Neuronal stem cell (in vitro differentiated cells): ENCODE results near the gene ATP2A3.

Experiments
- DNase-seq: peaks from one replicate; pipeline ENCODE4 v3.0.0-alpha.2; 2013; ENCODE audit warnings: low spot score
- H2AFZ ChIP-seq: one replicate; pipeline ENCODE4 v1.6.1; 2013; ENCODE audit warnings: mild to moderate bottlenecking, low read length, inconsistent platforms
- H2AK5ac ChIP-seq: 2 replicates; pipeline ENCODE4 v1.6.1; 2013; ENCODE audit warnings: low read depth, mild to moderate bottlenecking, inconsistent platforms, low read length, moderate library complexity, mixed read lengths
- H2BK120ac ChIP-seq: 2 replicates; pipeline ENCODE4 v1.6.1; 2013; ENCODE audit warnings: low read depth, mild to moderate bottlenecking, inconsistent platforms, low read length, moderate library complexity, mixed read lengths
- H2BK12ac ChIP-seq: one replicate; pipeline ENCODE4 v1.6.1; 2013; ENCODE audit warnings: low read length, inconsistent platforms
- H2BK15ac ChIP-seq: 2 replicates; pipeline ENCODE4 v1.6.1; 2013; ENCODE audit warnings: mild to moderate bottlenecking, low read length, inconsistent platforms, mixed read lengths
- H2BK5ac ChIP-seq: one replicate; pipeline ENCODE4 v1.6.1; 2013; ENCODE audit warnings: inconsistent platforms, mild to moderate bottlenecking, low read length, moderate library complexity
- H3K14ac ChIP-seq: one replicate; pipeline ENCODE4 v1.6.1; 2013; ENCODE audit warnings: low read length, inconsistent platforms
- H3K18ac ChIP-seq: 2 replicates; pipeline ENCODE4 v1.6.1; 2013; ENCODE audit warnings: low read length, inconsistent platforms
- H3K23ac ChIP-seq: 2 replicates; pipeline ENCODE4 v1.6.1; 2013; ENCODE audit warnings: low read depth, mild to moderate bottlenecking, mixed read lengths, low read length, inconsistent platforms; ENCODE audit not compliant: poor library complexity
- H3K27ac ChIP-seq: replicated peaks from 3 replicates; pipeline ENCODE4 v1.5.1; 2013; ENCODE audit warnings: low read length, inconsistent platforms
- H3K27me3 ChIP-seq, 3 experiments: 2 replicates each; pipeline ENCODE4 v1.6.1; 2013; ENCODE audit warnings: low read length in 3 of 3, mild to moderate bottlenecking in 2 of 3, inconsistent platforms in 1 of 3, low read depth in 1 of 3, mixed read lengths in 1 of 3, moderate library complexity in 1 of 3; ENCODE audit not compliant: control insufficient read depth in 3 of 3, insufficient read depth in 3 of 3
- H3K36me3 ChIP-seq, 2 donors: replicated peaks in 1 of 2; 2 replicates each; pipeline ENCODE4 v1.6.1; 2013; ENCODE audit warnings: low read length in 2 of 2; ENCODE audit not compliant: control insufficient read depth in 2 of 2, insufficient read depth in 2 of 2
- H3K4ac ChIP-seq: 2 replicates; pipeline ENCODE4 v1.6.1; 2013; ENCODE audit warnings: inconsistent platforms, mild to moderate bottlenecking, low read length, moderate library complexity
- H3K4me1 ChIP-seq, 2 donors: 1 replicate in 1 of 2; 2 replicates in 1 of 2; pipeline ENCODE4 v1.6.1; 2013; ENCODE audit warnings: low read length in 2 of 2, low read depth in 1 of 2; ENCODE audit not compliant: control insufficient read depth in 2 of 2, insufficient read depth in 1 of 2
- H3K4me2 ChIP-seq: one replicate; pipeline ENCODE4 v1.6.1; 2013; ENCODE audit warnings: mild to moderate bottlenecking, low read length, inconsistent platforms; ENCODE audit not compliant: insufficient read depth, poor library complexity, severe bottlenecking
- H3K4me3 ChIP-seq, 2 donors: 2 replicates each; pipeline ENCODE4 v1.5.1; 2013; ENCODE audit warnings: low read length in 2 of 2, mild to moderate bottlenecking in 2 of 2, inconsistent platforms in 1 of 2, moderate library complexity in 1 of 2
- H3K79me1 ChIP-seq: one replicate; pipeline ENCODE4 v1.6.1; 2013; ENCODE audit warnings: low read depth, mild to moderate bottlenecking, inconsistent platforms, low read length, moderate library complexity
- H3K9ac ChIP-seq: one replicate; pipeline ENCODE4 v1.6.1; 2013; ENCODE audit warnings: mild to moderate bottlenecking, low read depth, low read length, inconsistent platforms; ENCODE audit not compliant: poor library complexity
- H3K9me3 ChIP-seq, 2 donors: replicated peaks in 1 of 2; 2 replicates each; pipeline versions ENCODE3 to v1.6.1; 2013; ENCODE audit warnings: low read length in 2 of 2, mild to moderate bottlenecking in 2 of 2, inconsistent platforms in 1 of 2, low read depth in 1 of 2, mixed read lengths in 1 of 2, moderate library complexity in 1 of 2; ENCODE audit not compliant: control insufficient read depth in 2 of 2, insufficient read depth in 1 of 2
- H4K8ac ChIP-seq: one replicate; pipeline ENCODE4 v1.6.1; 2013; ENCODE audit warnings: low read depth, mild to moderate bottlenecking, inconsistent platforms, low read length, moderate library complexity
- H4K91ac ChIP-seq: one replicate; pipeline ENCODE4 v1.6.1; 2013; ENCODE audit warnings: low read length, low read depth, mild to moderate bottlenecking, inconsistent platforms; ENCODE audit not compliant: poor library complexity
- WGBS, 2 donors: extraction: QIAGEN DNeasy Blood & Tissue Kit; methylation state at CpG; one replicate each; pipeline ENCODE4 v1.1.7; 2013; ENCODE audit warnings: missing lambda C conversion rate in 2 of 2, mixed read lengths in 1 of 2; ENCODE audit not compliant: insufficient read length in 2 of 2, insufficient replicate concordance in 1 of 2; ENCODE audit errors: extremely low coverage in 2 of 2; 5-methylcytosine and 5-hydroxymethylcytosine counted together

The ATP2A3 gene

GRCh38 chr17:3956983-3957382 lies 7.3 kb downstream of the ATP2A3 start:
- no peak overlapping the region for H3K18ac ChIP-seq
- H3K23ac ChIP-seq = no peak overlapping the region
- no peak overlapping the region for H3K4ac ChIP-seq
- no peak overlapping the region for H2BK15ac ChIP-seq
- H3K79me1 ChIP-seq = no peaks in the 10 kb centered on the region
- no peaks in the 10 kb centered on the region for H3K9me3 ChIP-seq
- H3K4me1 ChIP-seq = peaks cover 0 to 4% of the 10 kb centered on the region in 2 donors
- H3K9ac ChIP-seq = peak overlapping the region; percentile 64
- no peak overlapping the region for H3K27ac ChIP-seq
- no peak overlapping the region for H2BK5ac ChIP-seq
- no peaks in the 10 kb centered on the region for H3K36me3 ChIP-seq
- H4K8ac ChIP-seq = no peak overlapping the region
- no peak overlapping the region for H3K4me2 ChIP-seq
- no peak overlapping the region for H2AK5ac ChIP-seq
- WGBS, 2 donors = no CpG with 5 or more reads among the region's 12 CpGs
- H3K27me3 ChIP-seq = peaks cover 0 to 58% (median 9%) of the 10 kb centered on the region in 3 experiments
- H2AFZ ChIP-seq = no peak overlapping the region
- no peak overlapping the region for H2BK12ac ChIP-seq
- H3K14ac ChIP-seq = no peak overlapping the region
- H3K4me3 ChIP-seq = no peak overlapping the region
- no peak overlapping the region for H2BK120ac ChIP-seq
- no peak overlapping the region for H4K91ac ChIP-seq
- no peak for DNase-seq

- no peaks in the 10 kb centered on the region for H3K79me1 ChIP-seq
- no peak overlapping the region for H2BK15ac ChIP-seq
- H2BK120ac ChIP-seq = no peak overlapping the region
- H4K91ac ChIP-seq = no peak overlapping the region
- H3K18ac ChIP-seq = no peak overlapping the region
- no CpG with 5 or more reads among the region's 15 CpGs for WGBS, 2 donors
- H3K4me1 ChIP-seq = peaks cover 0 to 4% of the 10 kb centered on the region in 2 donors
- no peak overlapping the region for H3K4me2 ChIP-seq
- no peak for DNase-seq
- H3K23ac ChIP-seq = no peak overlapping the region
- H3K36me3 ChIP-seq = no peaks in the 10 kb centered on the region
- no peak overlapping the region for H2AFZ ChIP-seq
- H2AK5ac ChIP-seq = no peak overlapping the region
- no peak overlapping the region for H3K4me3 ChIP-seq
- H3K9me3 ChIP-seq = no peaks in the 10 kb centered on the region
- no peak overlapping the region for H3K14ac ChIP-seq
- no peak overlapping the region for H2BK5ac ChIP-seq
- H3K4ac ChIP-seq = no peak overlapping the region
- H4K8ac ChIP-seq = no peak overlapping the region
- no peak overlapping the region for H2BK12ac ChIP-seq
- no peak overlapping the region for H3K9ac ChIP-seq
- H3K27ac ChIP-seq = no peak overlapping the region
- peaks cover 0 to 53% (median 3%) of the 10 kb centered on the region in 3 experiments for H3K27me3 ChIP-seq
These were observed 7.8 kb downstream of the ATP2A3 start for GRCh38 chr17:3956327-3956957.

DNA sequence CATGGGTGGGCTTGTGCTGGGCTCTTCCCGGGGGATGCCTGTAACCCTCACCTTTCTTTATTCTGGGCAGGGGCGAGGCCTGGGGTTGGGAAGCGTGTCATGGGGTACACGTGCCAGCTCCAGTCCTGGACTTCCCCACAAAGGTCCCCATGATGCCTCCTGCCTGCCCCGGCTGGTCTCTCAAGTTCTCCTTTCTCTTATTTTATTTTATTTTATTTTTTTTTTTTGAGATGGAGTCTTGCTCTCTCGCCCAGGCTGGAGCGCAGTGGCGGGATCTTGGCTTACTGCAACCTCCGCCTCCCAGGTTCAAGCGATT lies 8.6 kb downstream of the ATP2A3 start:
- no peak overlapping the region for H3K23ac ChIP-seq
- DNase-seq = no peak
- H2BK15ac ChIP-seq = no peak overlapping the region
- H3K27ac ChIP-seq = no peak overlapping the region
- no peak overlapping the region for H4K91ac ChIP-seq
- peaks cover 0 to 4% of the 10 kb centered on the region in 2 donors for H3K4me1 ChIP-seq
- H3K9me3 ChIP-seq = no peaks in the 10 kb centered on the region
- no peak overlapping the region for H2BK120ac ChIP-seq
- no peak overlapping the region for H3K4ac ChIP-seq
- no peak overlapping the region for H3K4me3 ChIP-seq
- no peaks in the 10 kb centered on the region for H3K79me1 ChIP-seq
- no peak overlapping the region for H3K18ac ChIP-seq
- H4K8ac ChIP-seq = no peak overlapping the region
- no peak overlapping the region for H2AK5ac ChIP-seq
- no CpG with 5 or more reads among the region's 10 CpGs for WGBS, 2 donors
- no peak overlapping the region for H2BK5ac ChIP-seq
- no peak overlapping the region for H2BK12ac ChIP-seq
- no peak overlapping the region for H2AFZ ChIP-seq
- no peak overlapping the region for H3K14ac ChIP-seq
- no peak overlapping the region for H3K4me2 ChIP-seq
- H3K36me3 ChIP-seq = no peaks in the 10 kb centered on the region
- H3K27me3 ChIP-seq = peaks cover 0 to 45% (median 0%) of the 10 kb centered on the region in 3 experiments
- H3K9ac ChIP-seq = no peak overlapping the region

DNA sequence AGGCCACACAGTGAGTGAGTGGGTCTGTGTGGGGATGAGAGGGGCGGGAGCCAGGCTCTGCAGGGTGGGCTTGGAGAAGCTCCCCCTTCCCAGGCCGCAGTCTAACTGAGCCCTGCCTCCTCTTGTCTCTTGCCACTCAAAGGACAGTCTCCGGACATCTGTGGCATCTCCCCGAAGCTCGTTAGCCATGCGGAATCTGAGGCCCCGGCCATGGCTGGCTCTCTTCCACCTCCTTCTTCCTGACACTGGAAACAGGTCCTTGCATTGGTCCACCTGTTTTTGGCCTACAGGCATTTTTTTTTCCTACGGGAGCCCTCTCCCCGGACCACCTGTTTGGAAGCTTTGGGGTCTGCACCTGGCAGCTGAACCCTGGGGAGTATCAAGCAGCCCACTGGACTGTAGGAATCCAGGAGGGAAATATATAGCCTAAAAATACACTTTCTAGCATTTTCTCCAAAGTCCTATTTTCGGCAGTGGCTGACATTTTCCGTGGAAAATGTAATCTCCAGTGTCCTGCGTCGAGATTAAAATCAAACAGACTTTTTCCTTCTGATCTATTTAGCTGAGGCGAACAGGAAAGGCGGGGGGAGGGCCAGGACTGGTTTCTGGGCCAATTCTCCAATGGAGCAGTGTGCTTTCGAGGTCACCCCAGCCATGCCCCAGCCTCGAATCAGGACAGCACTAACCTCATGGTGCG lies 9.1 kb downstream of the ATP2A3 start:
- Histone ChIP-seq H3K18ac (peak overlapping the region; percentile 52), H2BK120ac (no peak overlapping the region)
- no CpG with 5 or more reads among the region's 18 CpGs for WGBS, 2 donors

More for the DNA sequence above, 9.1 kb downstream of the ATP2A3 start:
- no peak overlapping the region for H4K91ac ChIP-seq
- no peak for DNase-seq
- no peak overlapping the region for H2BK5ac ChIP-seq
- H2AK5ac ChIP-seq = no peak overlapping the region
- H3K4me2 ChIP-seq = no peak overlapping the region
- H2BK12ac ChIP-seq = no peak overlapping the region
- no peak overlapping the region for H4K8ac ChIP-seq
- no peaks in the 10 kb centered on the region for H3K79me1 ChIP-seq
- no peak overlapping the region for H3K14ac ChIP-seq
- no peak overlapping the region for H3K9ac ChIP-seq
- peaks cover 0 to 4% of the 10 kb centered on the region in 2 donors for H3K4me1 ChIP-seq
- H2AFZ ChIP-seq = no peak overlapping the region
- H2BK15ac ChIP-seq = peak overlapping the region; percentile 90
- H3K27me3 ChIP-seq = peaks cover 0 to 40% (median 0%) of the 10 kb centered on the region in 3 experiments
- no peak overlapping the region for H3K27ac ChIP-seq
- H3K36me3 ChIP-seq = no peaks in the 10 kb centered on the region
- H3K4me3 ChIP-seq = no peak overlapping the region
- H3K23ac ChIP-seq = no peak overlapping the region
- no peaks in the 10 kb centered on the region for H3K9me3 ChIP-seq
- H3K4ac ChIP-seq = no peak overlapping the region
